ENCODE results near the gene ABCF1.

Gene ABCF1

GRCh38 chr6:30548375-30548774 lies 22.9 kb upstream of the ABCF1 start:
- Histone ChIP-seq H3K36me3 (replicated peaks; ENCODE audit: insufficient read depth, low read length) (no peaks in the 10 kb centered on the region), H3K4me2 (ENCODE audit: low read depth, low read length) (no peak overlapping the region)
- no peak for DNase-seq

GRCh38 chr6:30554404-30554803 lies 16.8 kb upstream of the ABCF1 start:
- H3K27me3 ChIP-seq (replicated peaks; ENCODE audit: insufficient read depth, low read length): no peaks in the 10 kb centered on the region
- H3K9ac ChIP-seq (ENCODE audit: low read length): no peak overlapping the region
- TF ChIP-seq EZH2 (optimal IDR thresholded peaks at IDR 0.05; ENCODE audit: low read depth, low read length) (no peak), EZH2phosphoT487 (IDR thresholded peaks at IDR 0.05; ENCODE audit: low read length) (no peak)
- TF ChIP-seq, protein P1, sequence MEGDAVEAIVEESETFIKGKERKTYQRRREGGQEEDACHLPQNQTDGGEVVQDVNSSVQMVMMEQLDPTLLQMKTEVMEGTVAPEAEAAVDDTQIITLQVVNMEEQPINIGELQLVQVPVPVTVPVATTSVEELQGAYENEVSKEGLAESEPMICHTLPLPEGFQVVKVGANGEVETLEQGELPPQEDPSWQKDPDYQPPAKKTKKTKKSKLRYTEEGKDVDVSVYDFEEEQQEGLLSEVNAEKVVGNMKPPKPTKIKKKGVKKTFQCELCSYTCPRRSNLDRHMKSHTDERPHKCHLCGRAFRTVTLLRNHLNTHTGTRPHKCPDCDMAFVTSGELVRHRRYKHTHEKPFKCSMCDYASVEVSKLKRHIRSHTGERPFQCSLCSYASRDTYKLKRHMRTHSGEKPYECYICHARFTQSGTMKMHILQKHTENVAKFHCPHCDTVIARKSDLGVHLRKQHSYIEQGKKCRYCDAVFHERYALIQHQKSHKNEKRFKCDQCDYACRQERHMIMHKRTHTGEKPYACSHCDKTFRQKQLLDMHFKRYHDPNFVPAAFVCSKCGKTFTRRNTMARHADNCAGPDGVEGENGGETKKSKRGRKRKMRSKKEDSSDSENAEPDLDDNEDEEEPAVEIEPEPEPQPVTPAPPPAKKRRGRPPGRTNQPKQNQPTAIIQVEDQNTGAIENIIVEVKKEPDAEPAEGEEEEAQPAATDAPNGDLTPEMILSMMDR (IDR thresholded peaks at IDR 0.05; ENCODE audit: low read length): no peak
- no peak for DNase-seq
- H3K4me3 ChIP-seq (ENCODE audit: low read length): no peak overlapping the region
- no peaks in the 10 kb centered on the region for H3K9me3 ChIP-seq (replicated peaks; ENCODE audit: insufficient read depth, low read length)
- peaks cover 32% of the 10 kb centered on the region for H3K79me2 ChIP-seq (ENCODE audit: low read length)
- H4K20me1 ChIP-seq (ENCODE audit: insufficient read depth, low read length): no peaks in the 10 kb centered on the region
- H3F3A ChIP-seq (ENCODE audit: insufficient read depth, low read length): peaks cover 15% of the 10 kb centered on the region
- no peak overlapping the region for H2AFZ ChIP-seq (ENCODE audit: low read length)
- no peak overlapping the region; the same call in 1 of the 2 replicates for H3K4me2 ChIP-seq (ENCODE audit: low read depth, low read length)
- H3K27ac ChIP-seq (ENCODE audit: low read length): no peak overlapping the region
- H3K9me2 ChIP-seq (replicated peaks; ENCODE audit: insufficient read depth, low read length): no peaks in the 10 kb centered on the region
- peaks cover 13% of the 10 kb centered on the region for H3K4me1 ChIP-seq (ENCODE audit: low read length)
- no peaks in the 10 kb centered on the region; the same call in 1 of the 2 replicates for H3K36me3 ChIP-seq (replicated peaks; ENCODE audit: insufficient read depth, low read length)

More at GRCh38 chr6:30548375-30548774, 22.9 kb upstream of the ABCF1 start:
- Histone ChIP-seq H3K9me2 (replicated peaks; ENCODE audit: insufficient read depth, low read length) (no peaks in the 10 kb centered on the region), H3K9me3 (replicated peaks; ENCODE audit: insufficient read depth, low read length) (no peaks in the 10 kb centered on the region), H3K9ac (ENCODE audit: low read length) (no peak overlapping the region), H3K27ac (ENCODE audit: low read length) (no peak overlapping the region), H3K4me1 (ENCODE audit: low read length) (no peaks in the 10 kb centered on the region), H3K27me3 (replicated peaks; ENCODE audit: insufficient read depth, low read length) (no peaks in the 10 kb centered on the region), H3K79me2 (ENCODE audit: low read length) (no peaks in the 10 kb centered on the region), H3F3A (ENCODE audit: insufficient read depth, low read length) (no peaks in the 10 kb centered on the region), H3K4me3 (ENCODE audit: low read length) (no peak overlapping the region), H2AFZ (ENCODE audit: low read length) (no peak overlapping the region), H4K20me1 (ENCODE audit: insufficient read depth, low read length) (no peaks in the 10 kb centered on the region)
- TF ChIP-seq, protein P1 (IDR thresholded peaks at IDR 0.05; ENCODE audit: low read length): no peak
- TF ChIP-seq EZH2phosphoT487 (IDR thresholded peaks at IDR 0.05; ENCODE audit: low read length): no peak
- no peak for TF ChIP-seq EZH2 (optimal IDR thresholded peaks at IDR 0.05; ENCODE audit: low read depth, low read length)

DNA sequence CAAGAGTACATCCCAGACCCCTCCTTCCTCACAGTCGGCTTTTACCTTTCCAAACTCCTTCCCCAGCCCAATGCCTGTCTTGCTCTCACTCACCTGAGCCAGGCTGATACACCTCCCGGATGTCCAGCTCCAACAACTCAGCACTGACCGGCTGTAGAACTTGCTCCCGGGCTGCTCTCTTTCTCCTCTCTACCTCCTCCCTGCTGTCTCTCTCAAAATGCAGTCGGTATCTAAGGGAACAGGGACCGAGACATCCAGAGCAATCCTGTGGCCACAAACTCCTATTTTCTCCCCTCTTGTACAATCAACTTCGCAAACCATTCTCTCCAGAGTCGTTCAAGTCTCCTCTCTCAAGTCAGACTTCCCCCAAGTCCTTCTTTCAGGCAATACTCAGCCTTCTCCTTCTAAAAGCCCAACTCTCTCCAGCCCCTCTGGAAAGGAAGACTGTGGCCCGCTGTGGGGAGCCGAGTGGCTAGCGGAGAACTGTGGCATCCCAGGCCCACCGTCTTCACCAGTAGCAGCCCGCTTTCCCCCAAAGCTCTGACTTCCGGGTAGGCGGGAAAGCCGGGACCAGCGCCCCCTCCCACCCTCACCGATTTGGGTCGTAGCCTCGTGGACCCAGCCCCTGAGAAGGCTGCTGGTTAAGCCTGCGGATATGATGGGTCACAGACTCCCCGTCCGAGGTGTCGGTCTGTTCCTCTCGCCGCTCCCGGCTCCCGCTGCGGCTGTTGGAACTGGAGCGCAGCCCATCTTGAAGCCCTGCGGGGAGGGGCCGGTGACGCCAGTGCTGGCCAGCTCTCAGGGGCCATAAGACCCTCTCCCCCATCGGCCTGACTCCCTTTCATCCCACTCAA lies 16.1 kb upstream of the ABCF1 start:
- H3K4me2 ChIP-seq (ENCODE audit: low read depth, low read length): peak overlapping the region; percentile 93
- H3K36me3 ChIP-seq (replicated peaks; ENCODE audit: insufficient read depth, low read length): no peaks in the 10 kb centered on the region; the same call in 1 of the 2 replicates
- peak overlapping the region; percentile 96 for H3K4me3 ChIP-seq (ENCODE audit: low read length)
- H3K9me3 ChIP-seq (replicated peaks; ENCODE audit: insufficient read depth, low read length): no peaks in the 10 kb centered on the region
- no peak for DNase-seq
- H3K9ac ChIP-seq (ENCODE audit: low read length): peak overlapping the region; percentile 97
- H2AFZ ChIP-seq (ENCODE audit: low read length): peak overlapping the region; percentile 92
- peaks cover 36% of the 10 kb centered on the region for H3K79me2 ChIP-seq (ENCODE audit: low read length)
- H3K27me3 ChIP-seq (replicated peaks; ENCODE audit: insufficient read depth, low read length): no peaks in the 10 kb centered on the region
- peaks cover 13% of the 10 kb centered on the region for H3K4me1 ChIP-seq (ENCODE audit: low read length)
- no peaks in the 10 kb centered on the region for H4K20me1 ChIP-seq (ENCODE audit: insufficient read depth, low read length)
- no peaks in the 10 kb centered on the region for H3K9me2 ChIP-seq (replicated peaks; ENCODE audit: insufficient read depth, low read length)
- TF ChIP-seq EZH2phosphoT487 (IDR thresholded peaks at IDR 0.05; ENCODE audit: low read length) (no peak), EZH2 (optimal IDR thresholded peaks at IDR 0.05; ENCODE audit: low read depth, low read length) (no peak)
- TF ChIP-seq, protein P1 (IDR thresholded peaks at IDR 0.05; ENCODE audit: low read length): no peak
- no peak overlapping the region for H3K27ac ChIP-seq (ENCODE audit: low read length)
- peaks cover 15% of the 10 kb centered on the region for H3F3A ChIP-seq (ENCODE audit: insufficient read depth, low read length)

Measured in MM.1S (cell line).